Measurements from ENCODE around the gene INPP4A. TPM values are rescaled to one million over a fixed set of nuclear protein-coding genes. Genes with fewer than 3 reads are reported as not detected.
A peak's percentile ranks its signal among the peaks of the same experiment; 100 is the strongest.

INPP4A gene
- total RNA-seq, 1 experiment from 2014 or later, result 23.4 TPM

GRCh38 chr2:98419977-98420725 lies 24.5 kb upstream of the INPP4A start:
- Histone ChIP-seq H3K4me2 (ENCODE audit: low read length) (no peak overlapping the region), H4K20me1 (ENCODE audit: low read length) (no peaks in the 10 kb centered on the region), H3K4me1 (ENCODE audit: insufficient read depth, low read length) (no peaks in the 10 kb centered on the region), H2AFZ (ENCODE audit: low read length) (0 out of 2 replicates have a peak overlapping the region, but pooled peaks have one; percentile 3), H3K27me3 (ENCODE audit: low read length) (no peaks in the 10 kb centered on the region), H3K79me2 (ENCODE audit: low read length) (no peaks in the 10 kb centered on the region), H3K27ac (ENCODE audit: low read length) (no peak overlapping the region), H3F3A (ENCODE audit: low read length, unreplicated experiment) (no peaks in the 10 kb centered on the region), H3K9ac (ENCODE audit: low read length) (no peak overlapping the region), H3K36me3 (ENCODE audit: low read depth, low read length) (no peaks in the 10 kb centered on the region), H3K9me2 (replicated peaks; ENCODE audit: low read length) (no peaks in the 10 kb centered on the region), H3K4me3 (ENCODE audit: low read length) (no peak overlapping the region), H3K9me3 (ENCODE audit: low read length) (0 out of 2 replicates have a peak, but pooled peaks cover 6% of the 10 kb centered on the region)
- intact Hi-C loops (cut with micrococcal nuclease), result no loop called here
- TF ChIP-seq EZH2 (IDR thresholded peaks at IDR 0.05; ENCODE audit: low read length, unreplicated experiment), result no peak
- TF ChIP-seq, protein P1, sequence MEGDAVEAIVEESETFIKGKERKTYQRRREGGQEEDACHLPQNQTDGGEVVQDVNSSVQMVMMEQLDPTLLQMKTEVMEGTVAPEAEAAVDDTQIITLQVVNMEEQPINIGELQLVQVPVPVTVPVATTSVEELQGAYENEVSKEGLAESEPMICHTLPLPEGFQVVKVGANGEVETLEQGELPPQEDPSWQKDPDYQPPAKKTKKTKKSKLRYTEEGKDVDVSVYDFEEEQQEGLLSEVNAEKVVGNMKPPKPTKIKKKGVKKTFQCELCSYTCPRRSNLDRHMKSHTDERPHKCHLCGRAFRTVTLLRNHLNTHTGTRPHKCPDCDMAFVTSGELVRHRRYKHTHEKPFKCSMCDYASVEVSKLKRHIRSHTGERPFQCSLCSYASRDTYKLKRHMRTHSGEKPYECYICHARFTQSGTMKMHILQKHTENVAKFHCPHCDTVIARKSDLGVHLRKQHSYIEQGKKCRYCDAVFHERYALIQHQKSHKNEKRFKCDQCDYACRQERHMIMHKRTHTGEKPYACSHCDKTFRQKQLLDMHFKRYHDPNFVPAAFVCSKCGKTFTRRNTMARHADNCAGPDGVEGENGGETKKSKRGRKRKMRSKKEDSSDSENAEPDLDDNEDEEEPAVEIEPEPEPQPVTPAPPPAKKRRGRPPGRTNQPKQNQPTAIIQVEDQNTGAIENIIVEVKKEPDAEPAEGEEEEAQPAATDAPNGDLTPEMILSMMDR (conservative IDR thresholded peaks at IDR 0.05; ENCODE audit: low read depth, low read length), result no peak
- no peak for TF ChIP-seq EZH2phosphoT487 (IDR thresholded peaks at IDR 0.05; ENCODE audit: borderline replicate concordance, low read length)
- ChIA-PET CTCF (no interaction called here), POLR2A (ENCODE audit: unreplicated experiment) (no interaction called here)
- BruUV-seq (replicated peaks), result no TSS peak
- ATAC-seq (no peak), DNase-seq (peak; percentile 14)

GRCh38 chr2:98422449-98422848 lies 22.2 kb upstream of the INPP4A start:
- no peak overlapping the region for H3K9ac ChIP-seq (ENCODE audit: low read length)
- H4K20me1 ChIP-seq (ENCODE audit: low read length), result no peaks in the 10 kb centered on the region
- no TSS peak for BruUV-seq (replicated peaks)
- no peaks in the 10 kb centered on the region for H3K4me1 ChIP-seq (ENCODE audit: insufficient read depth, low read length)
- intact Hi-C loops (cut with micrococcal nuclease), result no loop called here
- no peaks in the 10 kb centered on the region for H3F3A ChIP-seq (ENCODE audit: low read length, unreplicated experiment)
- no peaks in the 10 kb centered on the region for H3K27me3 ChIP-seq (ENCODE audit: low read length)
- H3K36me3 ChIP-seq (ENCODE audit: low read depth, low read length), result no peaks in the 10 kb centered on the region
- DNase-seq (no peak), ATAC-seq (no peak)
- H3K79me2 ChIP-seq (ENCODE audit: low read length), result no peaks in the 10 kb centered on the region
- H3K9me3 ChIP-seq (ENCODE audit: low read length), result 0 out of 2 replicates have a peak, but pooled peaks cover 6% of the 10 kb centered on the region
- TF ChIP-seq EZH2phosphoT487 (IDR thresholded peaks at IDR 0.05; ENCODE audit: borderline replicate concordance, low read length) (no peak), EZH2 (IDR thresholded peaks at IDR 0.05; ENCODE audit: low read length, unreplicated experiment) (no peak)
- TF ChIP-seq, protein P1 (conservative IDR thresholded peaks at IDR 0.05; ENCODE audit: low read depth, low read length), result no peak
- no peak overlapping the region for H3K4me3 ChIP-seq (ENCODE audit: low read length)
- no peak overlapping the region for H3K27ac ChIP-seq (ENCODE audit: low read length)
- no peak overlapping the region for H2AFZ ChIP-seq (ENCODE audit: low read length)
- H3K9me2 ChIP-seq (replicated peaks; ENCODE audit: low read length), result no peaks in the 10 kb centered on the region
- POLR2A ChIA-PET (ENCODE audit: unreplicated experiment), result no interaction called here
- no peak overlapping the region for H3K4me2 ChIP-seq (ENCODE audit: low read length)
- CTCF ChIA-PET, result no interaction called here

DNA sequence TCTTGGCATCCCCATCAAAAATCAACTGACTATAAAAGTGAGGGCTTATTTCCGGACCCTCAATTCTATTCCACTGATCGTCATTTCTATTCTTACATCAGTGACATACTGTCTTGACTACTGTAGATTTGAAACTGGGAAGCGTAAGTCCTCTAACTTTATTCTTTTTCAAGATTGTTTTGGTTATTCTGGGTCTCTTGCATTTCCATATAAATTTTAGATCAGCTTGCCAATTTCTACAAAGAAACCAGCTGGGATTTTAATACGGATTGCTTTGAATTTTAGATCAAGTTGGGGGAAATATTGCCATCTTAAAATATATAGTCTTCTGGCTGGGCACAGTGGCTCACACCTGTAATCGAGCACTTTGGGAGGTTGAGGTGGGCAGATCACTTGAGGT lies 17.9 kb upstream of the INPP4A start:
- 0 out of 2 replicates have a peak, but pooled peaks cover 6% of the 10 kb centered on the region for H3K9me3 ChIP-seq (ENCODE audit: low read length)
- no peaks in the 10 kb centered on the region for H3K4me1 ChIP-seq (ENCODE audit: insufficient read depth, low read length)
- H3K27ac ChIP-seq (ENCODE audit: low read length), result no peak overlapping the region
- H3K36me3 ChIP-seq (ENCODE audit: low read depth, low read length), result no peaks in the 10 kb centered on the region
- ATAC-seq, result no peak
- H4K20me1 ChIP-seq (ENCODE audit: low read length), result no peaks in the 10 kb centered on the region
- TF ChIP-seq, protein P1 (conservative IDR thresholded peaks at IDR 0.05; ENCODE audit: low read depth, low read length), result no peak
- TF ChIP-seq EZH2phosphoT487 (IDR thresholded peaks at IDR 0.05; ENCODE audit: borderline replicate concordance, low read length) (no peak), EZH2 (IDR thresholded peaks at IDR 0.05; ENCODE audit: low read length, unreplicated experiment) (no peak)
- ChIA-PET CTCF (no interaction called here), POLR2A (ENCODE audit: unreplicated experiment) (no interaction called here)
- no peaks in the 10 kb centered on the region for H3F3A ChIP-seq (ENCODE audit: low read length, unreplicated experiment)
- no TSS peak for BruUV-seq (replicated peaks)
- no peaks in the 10 kb centered on the region for H3K27me3 ChIP-seq (ENCODE audit: low read length)
- DNase-seq, result no peak
- H3K4me2 ChIP-seq (ENCODE audit: low read length), result no peak overlapping the region
- no peaks in the 10 kb centered on the region for H3K9me2 ChIP-seq (replicated peaks; ENCODE audit: low read length)
- intact Hi-C loops (cut with micrococcal nuclease), result no loop called here
- H3K9ac ChIP-seq (ENCODE audit: low read length), result no peak overlapping the region
- H3K79me2 ChIP-seq (ENCODE audit: low read length), result no peaks in the 10 kb centered on the region
- no peak overlapping the region for H3K4me3 ChIP-seq (ENCODE audit: low read length)
- H2AFZ ChIP-seq (ENCODE audit: low read length), result no peak overlapping the region

Measured in PC-3 (cell line).